Esophagus (tissue), 2 donors: ENCODE data around the gene CRKL. TPM values are rescaled to one million over a fixed set of nuclear protein-coding genes. Genes with fewer than 3 reads are reported as not detected.
"Not testable (repeated sequence)": the region's sequence is repeated elsewhere in the genome, so short reads cannot be mapped to it uniquely, and the experiment has no call there.

Experiments used
- H3K27ac ChIP-seq, 2 donors: one replicate each; pipeline ENCODE4 v1.5.1; 2013; ENCODE audit warnings: low read depth in 2 of 2, mild to moderate bottlenecking in 2 of 2, inconsistent platforms in 1 of 2, low read length in 1 of 2, moderate library complexity in 1 of 2
- H3K27me3 ChIP-seq, 2 donors: one replicate each; pipeline ENCODE4 v1.6.1; 2013; ENCODE audit warnings: low read length in 2 of 2, control low read depth in 1 of 2, mild to moderate bottlenecking in 1 of 2; ENCODE audit not compliant: insufficient read depth in 2 of 2, control insufficient read depth in 1 of 2
- H3K36me3 ChIP-seq, 2 donors: one replicate each; pipeline ENCODE4 v1.6.1; 2013; ENCODE audit warnings: low read length in 1 of 2; ENCODE audit not compliant: control insufficient read depth in 2 of 2, insufficient read depth in 2 of 2
- H3K4me1 ChIP-seq, 2 donors: one replicate each; pipeline ENCODE4 v1.6.1; 2013; ENCODE audit warnings: low read length in 1 of 2; ENCODE audit not compliant: control insufficient read depth in 2 of 2, insufficient read depth in 2 of 2
- H3K4me3 ChIP-seq, 2 donors: one replicate each; pipeline ENCODE4 v1.5.1; 2013; ENCODE audit warnings: low read length in 2 of 2, mild to moderate bottlenecking in 2 of 2, low read depth in 1 of 2, moderate library complexity in 1 of 2
- H3K9me3 ChIP-seq, 2 donors: one replicate each; pipeline ENCODE4 v1.6.1; 2013; ENCODE audit warnings: mild to moderate bottlenecking in 2 of 2, low read depth in 1 of 2, low read length in 1 of 2, moderate library complexity in 1 of 2; ENCODE audit not compliant: control insufficient read depth in 2 of 2, insufficient read depth in 1 of 2
- WGBS, 2 donors: extraction: QIAGEN DNeasy Blood & Tissue Kit; methylation state at CpG; one replicate each; pipeline ENCODE4 v1.1.7; 2013; 5-methylcytosine and 5-hydroxymethylcytosine counted together
- polyA plus RNA-seq, 2 donors: library from polyadenylated mRNA; stranded (reverse); fragments of 200-250 nt; gene quantifications; one replicate each; pipeline ENCODE4 v1.2.3, GENCODE V29; 2013
- donor health status: healthy with polysubstance abuse.
- donor health status: Bipolar disorder and iron deficiency.

The CRKL gene
- polyA plus RNA-seq, 2 donors, result 17.6 to 18.7 TPM

DNA sequence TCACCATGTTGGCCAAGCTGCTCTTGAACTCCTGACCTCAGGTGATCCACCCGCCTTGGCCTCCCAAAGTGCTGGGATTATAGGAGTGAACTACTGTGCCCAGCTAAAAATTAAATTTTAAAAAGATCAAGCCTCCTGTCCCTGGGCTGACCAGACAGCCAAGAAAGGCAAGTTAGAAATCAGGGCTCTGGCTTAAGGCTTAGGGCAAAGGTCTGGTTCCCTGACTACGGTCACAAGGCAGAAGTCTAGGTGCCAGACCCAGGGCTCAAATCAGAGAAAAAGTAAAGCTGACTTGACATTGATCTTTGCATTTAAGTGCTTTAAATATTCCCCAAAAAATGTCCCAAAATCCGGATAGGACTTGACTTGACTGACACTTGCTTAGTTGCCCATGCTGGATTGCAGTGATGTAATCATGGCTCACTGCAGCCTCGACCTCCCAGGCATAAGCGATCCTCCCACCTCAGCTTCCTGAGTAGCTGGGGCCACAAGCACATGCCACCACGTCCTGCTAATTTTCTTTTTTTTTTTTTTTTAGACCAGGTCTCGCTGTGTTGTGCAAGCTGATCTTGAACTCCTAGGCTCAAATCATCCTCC, 17.3 kb upstream of the CRKL start:
- Histone ChIP-seq H3K4me1 (peaks cover 0 to 5% of the 10 kb centered on the region in 2 donors), H3K9me3 (no peaks in the 10 kb centered on the region), H3K27me3 (no peaks in the 10 kb centered on the region), H3K4me3 (no peak overlapping the region), H3K27ac (no peak overlapping the region), H3K36me3 (no peaks in the 10 kb centered on the region)
- 72 to 74% methylated on average over 7 of the region's 7 CpGs for WGBS, 2 donors

DNA sequence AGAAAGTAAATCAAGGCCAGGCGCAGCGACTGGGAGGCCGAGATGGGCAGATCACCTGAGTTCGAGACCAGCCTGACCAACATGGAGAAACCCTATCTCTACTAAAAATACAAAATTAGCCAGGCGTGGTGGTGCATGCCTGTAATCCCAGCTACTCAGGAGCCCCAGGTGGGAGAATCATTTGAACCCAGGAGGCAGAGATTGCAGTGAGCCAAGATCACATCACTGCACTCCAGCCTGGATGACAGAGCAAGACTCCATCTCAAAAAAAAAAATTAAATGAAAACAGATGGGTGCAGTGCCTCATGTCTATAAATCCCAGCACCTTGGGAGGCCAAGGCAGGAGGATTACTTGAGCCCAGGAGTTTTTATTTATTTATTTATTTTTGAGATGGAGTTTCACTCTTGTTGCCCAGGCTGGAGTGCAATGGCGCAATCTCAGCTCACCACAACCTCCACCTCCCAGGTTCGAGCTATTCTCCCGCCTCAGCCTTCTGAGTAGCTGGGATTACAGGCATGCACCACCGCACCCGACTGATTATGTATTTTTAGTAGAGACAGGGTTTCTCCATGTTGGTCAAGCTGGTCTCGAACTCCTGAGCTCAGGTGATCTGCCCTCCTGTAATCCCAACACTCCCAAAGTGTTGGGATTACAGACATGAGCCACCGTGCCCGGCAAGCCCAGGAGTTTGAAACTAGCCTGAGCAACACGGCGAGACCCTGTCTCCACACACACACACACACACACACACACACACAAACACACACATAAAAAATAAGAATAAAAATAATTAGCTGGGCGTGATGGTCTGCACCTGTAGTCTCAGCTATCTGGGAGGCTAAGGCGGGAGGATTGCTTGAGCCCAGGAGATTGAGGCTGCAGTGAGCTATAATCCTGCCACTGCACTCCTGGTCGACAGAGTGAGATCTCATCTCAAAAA, 15.8 kb upstream of the CRKL start:
- WGBS, 2 donors, result 92 to 93% methylated on average over 18 of the region's 18 CpGs
- H3K4me1 ChIP-seq, H3K4me3 ChIP-seq, H3K27me3 ChIP-seq, H3K36me3 ChIP-seq, H3K27ac ChIP-seq, H3K9me3 ChIP-seq: not testable (repeated sequence)

GRCh38 chr22:20903093-20903492, 14.1 kb upstream of the CRKL start:
- WGBS, 2 donors, result 95 to 99% methylated on average over 2 of the region's 2 CpGs
- Histone ChIP-seq H3K4me3 (no peak overlapping the region), H3K27me3 (no peaks in the 10 kb centered on the region), H3K36me3 (no peaks in the 10 kb centered on the region), H3K27ac (no peak overlapping the region), H3K9me3 (no peaks in the 10 kb centered on the region), H3K4me1 (peaks cover 0 to 5% of the 10 kb centered on the region in 2 donors)

GRCh38 chr22:20904008-20904979, 12.9 kb upstream of the CRKL start:
- Histone ChIP-seq H3K27me3 (no peaks in the 10 kb centered on the region), H3K27ac (peak overlapping the region; percentile 68 to 84)
- WGBS, 2 donors, result 66 to 74% methylated on average over 7 of the region's 7 CpGs

DNA sequence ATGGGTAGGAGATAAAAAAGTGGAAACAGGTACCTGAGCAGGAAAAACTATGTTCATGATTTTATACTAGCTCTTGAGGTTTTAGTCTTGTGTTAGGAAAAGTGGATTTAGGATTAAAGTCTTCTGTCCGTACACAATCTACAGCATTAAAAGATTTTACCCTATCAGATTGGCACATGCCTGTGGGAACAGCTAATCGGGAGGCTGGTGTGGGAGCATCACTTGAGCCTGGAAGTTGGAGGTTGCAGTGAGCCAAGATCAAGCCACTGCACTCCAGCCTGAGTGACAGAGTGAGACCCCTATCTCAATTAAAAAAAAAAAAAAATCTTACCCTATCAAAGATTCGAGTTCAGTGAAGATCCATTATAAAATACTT, 12.2 kb upstream of the CRKL start:
- peak overlapping the region; percentile 68 to 82 for H3K27ac ChIP-seq
- H3K4me1 ChIP-seq, result peaks cover 0 to 5% of the 10 kb centered on the region in 2 donors
- H3K4me3 ChIP-seq, result no peak overlapping the region
- no peaks in the 10 kb centered on the region for H3K27me3 ChIP-seq
- H3K36me3 ChIP-seq, result no peaks in the 10 kb centered on the region
- H3K9me3 ChIP-seq, result no peaks in the 10 kb centered on the region
- WGBS, 2 donors, result 50 to 58% methylated on average over 3 of the region's 3 CpGs

More at GRCh38 chr22:20904008-20904979, 12.9 kb upstream of the CRKL start:
- Histone ChIP-seq H3K4me1 (peaks cover 0 to 5% of the 10 kb centered on the region in 2 donors), H3K36me3 (no peaks in the 10 kb centered on the region), H3K9me3 (no peaks in the 10 kb centered on the region), H3K4me3 (no peak overlapping the region)

DNA sequence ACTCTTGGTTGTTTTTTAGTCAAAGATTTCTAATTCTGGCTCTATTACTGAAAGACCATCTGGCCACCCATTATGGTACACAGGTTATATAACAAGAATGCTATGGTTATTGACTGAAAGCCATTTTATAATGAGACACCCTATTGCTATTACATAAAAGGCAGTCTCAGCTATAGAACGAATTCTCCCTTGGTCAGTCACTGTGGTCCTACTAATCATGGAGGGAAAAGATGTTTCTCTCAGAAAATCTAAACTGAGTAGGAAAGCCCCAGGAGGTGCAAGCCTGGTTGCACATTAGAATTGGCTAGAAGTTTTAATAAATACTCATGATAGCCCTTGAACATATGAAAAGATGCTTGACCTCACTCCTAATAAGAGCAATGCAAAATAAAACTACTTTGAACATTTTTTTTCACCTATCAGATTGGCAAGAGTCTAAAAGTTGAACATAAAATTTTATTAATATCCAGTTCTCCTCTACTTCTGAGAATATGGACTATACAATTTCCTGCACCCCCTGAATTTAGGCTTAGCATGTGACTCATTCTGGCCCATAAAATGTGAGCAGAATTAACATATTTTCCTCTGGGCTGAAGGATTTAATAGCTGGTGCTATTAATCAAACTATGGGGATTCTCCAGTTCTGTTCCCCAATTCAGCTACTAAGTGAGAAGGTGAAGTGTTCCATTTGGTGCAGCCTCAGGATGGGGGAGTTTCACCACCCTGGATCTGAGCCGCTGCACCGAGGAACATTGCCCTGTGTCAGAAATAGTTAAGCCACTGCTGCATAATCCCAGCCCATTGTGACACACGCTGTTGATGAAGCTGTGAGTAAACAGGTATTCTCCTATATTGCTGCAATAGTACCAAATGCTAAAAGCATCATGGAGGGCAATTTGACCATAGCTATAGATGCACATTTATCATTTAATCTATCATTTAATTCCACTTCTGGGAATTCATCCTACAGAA, 11.5 kb upstream of the CRKL start:
- H3K27ac ChIP-seq, result no peak overlapping the region
- no peaks in the 10 kb centered on the region for H3K36me3 ChIP-seq
- H3K4me1 ChIP-seq, result peaks cover 0 to 5% of the 10 kb centered on the region in 2 donors
- no peak overlapping the region for H3K4me3 ChIP-seq
- WGBS, 2 donors, result 51 to 59% methylated on average over 4 of the region's 4 CpGs
- H3K27me3 ChIP-seq, result no peaks in the 10 kb centered on the region
- H3K9me3 ChIP-seq, result no peaks in the 10 kb centered on the region

GRCh38 chr22:20906387-20906767, 10.8 kb upstream of the CRKL start:
- Histone ChIP-seq H3K9me3 (no peaks in the 10 kb centered on the region), H3K4me1 (peaks cover 0 to 5% of the 10 kb centered on the region in 2 donors), H3K27me3 (no peaks in the 10 kb centered on the region), H3K36me3 (no peaks in the 10 kb centered on the region), H3K27ac (no peak overlapping the region), H3K4me3 (no peak overlapping the region)
- 79 to 85% methylated on average over 3 of the region's 3 CpGs for WGBS, 2 donors

GRCh38 chr22:20908717-20909116, 8.5 kb upstream of the CRKL start:
- not testable (repeated sequence) for H3K9me3 ChIP-seq, H3K4me1 ChIP-seq, H3K27me3 ChIP-seq, H3K27ac ChIP-seq, H3K36me3 ChIP-seq, H3K4me3 ChIP-seq
- WGBS, 2 donors, result 94 to 95% methylated on average over 5 of the region's 5 CpGs
